HepG2 (cell line): Measurements from ENCODE around the gene ADCY5. TPM values are rescaled to one million over a fixed set of nuclear protein-coding genes. Genes with fewer than 3 reads are reported as not detected.

ENCODE experiments used
- ATAC-seq: fragments of 200-7000 bp; cut with Tn5 transposase; 3 replicates; pipeline ENCODE4 v1.9.1; 2020; ENCODE audit warnings: mild to moderate bottlenecking, moderate library complexity
- BruUV-seq: library from RNA; stranded (reverse); fragments of 400-500 nt; replicated peaks from 2 replicates; lab custom pipeline; 2021; lab: Mats Ljungman, UMichigan
- CTCF ChIA-PET: fragments of 300-600 bp; formaldehyde crosslinking; extraction: SDS; loops from one replicate; lab custom pipeline; 2021; ENCODE audit warnings: low total read pairs, inconsistent platforms, low intra/inter-chr PET ratio; lab: Yijun Ruan, JAX
- POLR2A ChIA-PET: fragments of 350-600 bp; sonication (Branson Sonifier 250); formaldehyde crosslinking; loops from one replicate; lab custom pipeline; 2020; ENCODE audit warnings: antibody characterized with exemption, inconsistent platforms; lab: Yijun Ruan, JAX
- DNase-seq: peaks from one replicate; pipeline ENCODE4 v3.0.0-alpha.2; 2015; ENCODE audit warnings: low spot score
- FAIRE-seq: peaks from 3 replicates; lab custom pipeline; 2011; peaks lifted over from hg19 to GRCh38; lab: Jason Lieb, UNC
- H2AFZ ChIP-seq: one replicate; pipeline ENCODE4 v1.6.1; 2011; ENCODE audit warnings: low read length, inconsistent platforms
- H3K27ac ChIP-seq: fragments of 300-600 bp; 3 replicates; pipeline ENCODE4 v1.8.0; 2011; ENCODE audit warnings: mixed run types, mild to moderate bottlenecking, mixed read lengths, low read length, inconsistent platforms; ENCODE audit not compliant: insufficient read depth; ENCODE audit errors: extremely low read length
- H3K27me3 ChIP-seq, 2 experiments: fragments of 200-600 bp in 1 of 2; 2 replicates in 1 of 2; 3 replicates in 1 of 2; pipeline versions ENCODE4 v1.6.0 to v1.8.0; 2011; ENCODE audit warnings: low read length in 2 of 2, mild to moderate bottlenecking in 2 of 2, moderate library complexity in 2 of 2, inconsistent platforms in 1 of 2; ENCODE audit not compliant: insufficient read depth in 2 of 2, control insufficient read depth in 1 of 2
- H3K36me3 ChIP-seq, 2 experiments: fragments of 200-600 bp in 1 of 2; replicated peaks in 1 of 2; 2 replicates in 1 of 2; 3 replicates in 1 of 2; pipeline versions ENCODE4 v1.5.1 to v1.8.0; 2011; ENCODE audit warnings: low read length in 2 of 2, inconsistent platforms in 1 of 2; ENCODE audit not compliant: insufficient read depth in 2 of 2, control insufficient read depth in 1 of 2
- H3K4me1 ChIP-seq: 2 replicates; pipeline ENCODE4 v1.5.1; 2012; ENCODE audit warnings: low read length, inconsistent platforms; ENCODE audit not compliant: insufficient read depth
- H3K4me2 ChIP-seq: 2 replicates; pipeline ENCODE4 v1.6.0; 2011; ENCODE audit warnings: low read depth, low read length, inconsistent platforms
- H3K4me3 ChIP-seq, 3 experiments: fragments of 200-600 bp in 1 of 3; sonication (generic), shearing (Covaris generic) in 1 of 3; replicated peaks in 1 of 3; 2 replicates each; pipeline ENCODE4 v1.5.1; 2011 to 2016; ENCODE audit warnings: low read length in 3 of 3, inconsistent platforms in 2 of 3, low read depth in 2 of 3, mild to moderate bottlenecking in 2 of 3, control low read depth in 1 of 3, mixed read lengths in 1 of 3; ENCODE audit not compliant: insufficient read depth in 1 of 3
- H3K79me2 ChIP-seq: one replicate; pipeline ENCODE4 v1.6.1; 2011; ENCODE audit warnings: low read length, inconsistent platforms; ENCODE audit not compliant: insufficient read depth
- H3K9ac ChIP-seq: 2 replicates; pipeline ENCODE4 v1.6.0; 2011; ENCODE audit warnings: mild to moderate bottlenecking, low read depth, low read length, inconsistent platforms; ENCODE audit not compliant: insufficient read depth
- H3K9me3 ChIP-seq: 2 replicates; pipeline ENCODE4 v1.5.1; 2012; ENCODE audit warnings: mild to moderate bottlenecking, low read length
- H4K20me1 ChIP-seq: 2 replicates; pipeline ENCODE4 v1.6.0; 2011; ENCODE audit warnings: inconsistent platforms, mild to moderate bottlenecking, low read length, moderate library complexity; ENCODE audit not compliant: insufficient read depth
- IRF1 ChIP-seq: sonication (generic); formaldehyde crosslinking; IDR thresholded peaks from 2 replicates; pipeline ENCODE4 v1.4.0; 2020; ENCODE audit warnings: low read depth, mild to moderate bottlenecking, missing genetic modification reagents
- MATR3 ChIP-seq: sonication (generic); formaldehyde crosslinking; IDR thresholded peaks from 2 replicates; pipeline ENCODE4 v1.4.0; 2020; ENCODE audit warnings: missing genetic modification reagents
- MTA3 ChIP-seq: sonication (generic); formaldehyde crosslinking; IDR thresholded peaks from 2 replicates; pipeline ENCODE4 v1.4.0; 2020; ENCODE audit warnings: missing genetic modification reagents
- NFIC ChIP-seq: IDR thresholded peaks from 2 replicates; pipeline ENCODE4 v1.6.1; 2012; ENCODE audit warnings: mild to moderate bottlenecking, low read length, inconsistent platforms
- PBX2 ChIP-seq: IDR thresholded peaks from 2 replicates; pipeline ENCODE4 v1.6.1; 2016; ENCODE audit warnings: control low read depth
- PTBP1 ChIP-seq: fragments of 200-400 bp; formaldehyde crosslinking; IDR thresholded peaks from 2 replicates; pipeline ENCODE4 v1.6.1; 2018; ENCODE audit warnings: low read length, low read depth; ENCODE audit not compliant: poor library complexity, severe bottlenecking
- ZNF30 ChIP-seq: sonication (generic); formaldehyde crosslinking; IDR thresholded peaks from 2 replicates; pipeline ENCODE4 v1.5.0; 2020; ENCODE audit warnings: mild to moderate bottlenecking, missing genetic modification reagents
- ZNF354B ChIP-seq: sonication (generic); formaldehyde crosslinking; IDR thresholded peaks from 2 replicates; pipeline ENCODE4 v1.8.0; 2022; ENCODE audit warnings: mild to moderate bottlenecking, missing genetic modification reagents
- ZNF552 ChIP-seq: sonication (generic); formaldehyde crosslinking; IDR thresholded peaks from 2 replicates; pipeline ENCODE4 v1.9.0; 2022; ENCODE audit warnings: missing genetic modification reagents, mild to moderate bottlenecking, borderline replicate concordance
- ZNF883 ChIP-seq: sonication (generic); formaldehyde crosslinking; IDR thresholded peaks from 2 replicates; pipeline ENCODE4 v1.5.1; 2020; ENCODE audit warnings: mild to moderate bottlenecking, missing genetic modification reagents; ENCODE audit errors: not compliant biosample characterization
- ZSCAN22 ChIP-seq: sonication (generic); formaldehyde crosslinking; IDR thresholded peaks from 2 replicates; pipeline ENCODE4 v1.4.0; 2020; ENCODE audit warnings: mild to moderate bottlenecking, missing genetic modification reagents
- WGBS: methylation state at CpG from one replicate; pipeline ENCODE4 v1.1.6; 2017; ENCODE audit warnings: low lambda C conversion rate; 5-methylcytosine and 5-hydroxymethylcytosine counted together
- in situ Hi-C: cut with HindIII; loops from 2 replicates; pipeline ENCODE4 v1.10.0; 2017; ENCODE audit warnings: low pct_unique_long_range_greater_than_20kb; ENCODE audit not compliant: extremely low pct_ligation_motif_present
- intact Hi-C: fragments of 100-400 bp; cut with micrococcal nuclease; formaldehyde crosslinking; loops from one replicate; pipeline ENCODE4 v1.10.0; 2022; ENCODE audit not compliant: unreplicated experiment
- polyA plus RNA-seq, 8 experiments: library from polyadenylated mRNA; depleted of rRNA in 3 of 8; stranded (reverse) in 7 of 8; unstranded in 1 of 8; fragments of >200 nt; fragmentation: Illumina TruSeq in 4 of 8; extraction: Trizol in 4 of 8; gene quantifications; 2 replicates each; pipeline versions ENCODE4 v1.2.1 to v1.2.3, GENCODE V29; 2011 to 2016; ENCODE audit warnings: low read depth in 4 of 8, missing spikeins in 1 of 8, mixed read lengths in 1 of 8; ENCODE audit not compliant: insufficient read depth in 1 of 8
- total RNA-seq, 5 experiments: library from RNA; depleted of rRNA; stranded (reverse); fragments of >200 nt; fragmentation: Illumina TruSeq; extraction: Trizol; gene quantifications; 2 replicates each; pipeline ENCODE4 v1.2.3, GENCODE V29; 2016; ENCODE audit warnings: low read depth in 1 of 5
- TF ChIP-seq, protein P1 (sequence below): IDR thresholded peaks from 2 replicates; pipeline ENCODE4 v1.6.1; 2016; ENCODE audit warnings: missing genetic modification reagents, missing compliant biosample characterization

Gene ADCY5
- total and polyA plus RNA-seq, 2 of the 13 experiments (the other 11 are each of a cell fraction or from before 2014, with no cell fraction given): not detected

DNA sequence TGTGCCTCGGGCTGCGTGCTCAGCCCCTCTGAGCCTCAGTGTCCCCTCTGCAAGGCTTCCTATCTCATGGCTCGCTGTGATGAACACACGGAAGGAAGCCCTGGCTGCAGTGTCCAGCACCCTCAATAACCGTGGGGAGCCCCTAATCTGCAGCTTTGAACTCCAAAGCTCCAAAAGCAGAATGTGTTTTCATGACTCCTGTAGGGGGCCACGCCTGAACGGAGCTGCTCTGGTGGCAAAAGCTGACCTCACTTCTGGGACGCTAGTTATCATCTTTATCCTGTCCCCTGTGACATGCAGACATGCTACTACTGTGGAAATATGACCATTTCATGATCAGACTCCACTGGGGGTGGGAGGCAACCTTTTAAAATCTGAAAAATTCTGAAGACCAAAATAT, 148.3 kb downstream of the ADCY5 start:
- Histone ChIP-seq H3K79me2 (no peaks in the 10 kb centered on the region), H3K27ac (no peak overlapping the region), H3K9me3 (no peaks in the 10 kb centered on the region), H3K36me3 (no peaks in the 10 kb centered on the region), H3K4me2 (no peak overlapping the region), H3K27me3 (peaks cover 2 to 15% of the 10 kb centered on the region in 2 experiments; a peak in 3 of 5 replicates), H3K9ac (no peak overlapping the region), H2AFZ (no peak overlapping the region), H3K4me1 (no peaks in the 10 kb centered on the region), H3K4me3 (no peak overlapping the region), H4K20me1 (no peaks in the 10 kb centered on the region)
- ChIA-PET POLR2A (no interaction called here), CTCF (no interaction called here)
- no TSS peak for BruUV-seq
- no peak for DNase-seq
- FAIRE-seq: no peak
- in situ Hi-C loops: no loop called here
- TF ChIP-seq MATR3 (CRISPR knock-in tag): no peak
- TF ChIP-seq PTBP1: no peak
- no peak for TF ChIP-seq MTA3
- TF ChIP-seq NFIC: no peak
- no peak for TF ChIP-seq ZNF883 (CRISPR knock-in tag)
- no peak for TF ChIP-seq ZNF30 (CRISPR knock-in tag)
- TF ChIP-seq ZNF552 (CRISPR knock-in tag): no peak
- TF ChIP-seq, protein P1, sequence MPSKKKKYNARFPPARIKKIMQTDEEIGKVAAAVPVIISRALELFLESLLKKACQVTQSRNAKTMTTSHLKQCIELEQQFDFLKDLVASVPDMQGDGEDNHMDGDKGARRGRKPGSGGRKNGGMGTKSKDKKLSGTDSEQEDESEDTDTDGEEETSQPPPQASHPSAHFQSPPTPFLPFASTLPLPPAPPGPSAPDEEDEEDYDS (CRISPR knock-in tag): no peak
- no peak for TF ChIP-seq ZSCAN22 (CRISPR knock-in tag)
- no peak for TF ChIP-seq PBX2 (CRISPR knock-in tag)
- no peak for TF ChIP-seq IRF1
- TF ChIP-seq ZNF354B (CRISPR knock-in tag): no peak
- intact Hi-C loops: no loop called here
- 25% methylated on average over 6 of the region's 8 CpGs for WGBS
- ATAC-seq: peak; percentile 53
